ENCODE results near the gene PLEKHA1.
A peak's percentile ranks its signal among the peaks of the same experiment; 100 is the strongest.

PLEKHA1 gene

GRCh38 chr10:122427280-122427679, 52.8 kb downstream of the PLEKHA1 start:
- Histone ChIP-seq H3K36me3 (ENCODE audit: control insufficient read depth, insufficient read depth, low read length, severe bottlenecking) (peaks cover 25% of the 10 kb centered on the region), H3K9me3 (ENCODE audit: control insufficient read depth, low read length) (no peaks in the 10 kb centered on the region), H3K9ac (ENCODE audit: low read length) (no peak overlapping the region), H3K4me1 (ENCODE audit: control insufficient read depth, insufficient read depth, low read length) (peaks cover 3% of the 10 kb centered on the region), H3K27me3 (replicated peaks; ENCODE audit: control insufficient read depth, insufficient read depth, low read length) (no peaks in the 10 kb centered on the region), H3K4me3 (ENCODE audit: low read length) (no peak overlapping the region)
- no peak for DNase-seq (ENCODE audit: low read depth)

GRCh38 chr10:122435212-122435827, 60.8 kb downstream of the PLEKHA1 start:
- Histone ChIP-seq H3K9ac (ENCODE audit: low read length) (no peak overlapping the region), H3K4me3 (ENCODE audit: low read length) (no peak overlapping the region), H3K9me3 (ENCODE audit: control insufficient read depth, low read length) (no peaks in the 10 kb centered on the region), H3K36me3 (ENCODE audit: control insufficient read depth, insufficient read depth, low read length, severe bottlenecking) (no peaks in the 10 kb centered on the region), H3K27me3 (replicated peaks; ENCODE audit: control insufficient read depth, insufficient read depth, low read length) (no peaks in the 10 kb centered on the region), H3K4me1 (ENCODE audit: control insufficient read depth, insufficient read depth, low read length) (no peaks in the 10 kb centered on the region)
- peak; percentile 90 for DNase-seq (ENCODE audit: low read depth)

GRCh38 chr10:122441961-122442360, 67.5 kb downstream of the PLEKHA1 start:
- Histone ChIP-seq H3K27me3 (replicated peaks; ENCODE audit: control insufficient read depth, insufficient read depth, low read length) (no peaks in the 10 kb centered on the region), H3K4me1 (ENCODE audit: control insufficient read depth, insufficient read depth, low read length) (no peaks in the 10 kb centered on the region), H3K9me3 (ENCODE audit: control insufficient read depth, low read length) (no peaks in the 10 kb centered on the region), H3K9ac (ENCODE audit: low read length) (no peak overlapping the region), H3K36me3 (ENCODE audit: control insufficient read depth, insufficient read depth, low read length, severe bottlenecking) (no peaks in the 10 kb centered on the region), H3K4me3 (ENCODE audit: low read length) (no peak overlapping the region)
- DNase-seq (ENCODE audit: low read depth) = peak; percentile 30

GRCh38 chr10:122445469-122445868, 71.0 kb downstream of the PLEKHA1 start:
- no peaks in the 10 kb centered on the region for H3K4me1 ChIP-seq (ENCODE audit: control insufficient read depth, insufficient read depth, low read length)
- H3K27me3 ChIP-seq (replicated peaks; ENCODE audit: control insufficient read depth, insufficient read depth, low read length) = no peaks in the 10 kb centered on the region
- no peaks in the 10 kb centered on the region for H3K36me3 ChIP-seq (ENCODE audit: control insufficient read depth, insufficient read depth, low read length, severe bottlenecking)
- no peak overlapping the region for H3K4me3 ChIP-seq (ENCODE audit: low read length)
- peak; percentile 39 for DNase-seq (ENCODE audit: low read depth)
- no peak overlapping the region for H3K9ac ChIP-seq (ENCODE audit: low read length)
- H3K9me3 ChIP-seq (ENCODE audit: control insufficient read depth, low read length) = no peaks in the 10 kb centered on the region

- Histone ChIP-seq H3K36me3 (ENCODE audit: control insufficient read depth, insufficient read depth, low read length, severe bottlenecking) (no peaks in the 10 kb centered on the region), H3K4me3 (ENCODE audit: low read length) (no peak overlapping the region), H3K4me1 (ENCODE audit: control insufficient read depth, insufficient read depth, low read length) (no peaks in the 10 kb centered on the region), H3K9me3 (ENCODE audit: control insufficient read depth, low read length) (no peaks in the 10 kb centered on the region), H3K27me3 (replicated peaks; ENCODE audit: control insufficient read depth, insufficient read depth, low read length) (no peaks in the 10 kb centered on the region), H3K9ac (ENCODE audit: low read length) (no peak overlapping the region)
- DNase-seq (ENCODE audit: low read depth) = no peak
These were observed 71.4 kb downstream of the PLEKHA1 start for GRCh38 chr10:122445904-122446303.

GRCh38 chr10:122446668-122447423, 72.3 kb downstream of the PLEKHA1 start:
- no peaks in the 10 kb centered on the region for H3K36me3 ChIP-seq (ENCODE audit: control insufficient read depth, insufficient read depth, low read length, severe bottlenecking)
- no peaks in the 10 kb centered on the region for H3K4me1 ChIP-seq (ENCODE audit: control insufficient read depth, insufficient read depth, low read length)
- no peaks in the 10 kb centered on the region for H3K27me3 ChIP-seq (replicated peaks; ENCODE audit: control insufficient read depth, insufficient read depth, low read length)
- H3K9me3 ChIP-seq (ENCODE audit: control insufficient read depth, low read length) = no peaks in the 10 kb centered on the region
- H3K9ac ChIP-seq (ENCODE audit: low read length) = no peak overlapping the region
- DNase-seq (ENCODE audit: low read depth) = peak; percentile 70
- no peak overlapping the region for H3K4me3 ChIP-seq (ENCODE audit: low read length)

GRCh38 chr10:122448600-122448999, 74.1 kb downstream of the PLEKHA1 start:
- DNase-seq (ENCODE audit: low read depth) = no peak
- no peaks in the 10 kb centered on the region for H3K27me3 ChIP-seq (replicated peaks; ENCODE audit: control insufficient read depth, insufficient read depth, low read length)
- no peaks in the 10 kb centered on the region for H3K36me3 ChIP-seq (ENCODE audit: control insufficient read depth, insufficient read depth, low read length, severe bottlenecking)
- no peak overlapping the region for H3K4me3 ChIP-seq (ENCODE audit: low read length)
- H3K9me3 ChIP-seq (ENCODE audit: control insufficient read depth, low read length) = no peaks in the 10 kb centered on the region
- no peak overlapping the region for H3K9ac ChIP-seq (ENCODE audit: low read length)
- no peaks in the 10 kb centered on the region for H3K4me1 ChIP-seq (ENCODE audit: control insufficient read depth, insufficient read depth, low read length)

GRCh38 chr10:122449153-122449552, 74.6 kb downstream of the PLEKHA1 start:
- H3K4me1 ChIP-seq (ENCODE audit: control insufficient read depth, insufficient read depth, low read length) = no peaks in the 10 kb centered on the region
- DNase-seq (ENCODE audit: low read depth) = no peak
- H3K27me3 ChIP-seq (replicated peaks; ENCODE audit: control insufficient read depth, insufficient read depth, low read length) = no peaks in the 10 kb centered on the region
- no peak overlapping the region for H3K4me3 ChIP-seq (ENCODE audit: low read length)
- no peaks in the 10 kb centered on the region for H3K9me3 ChIP-seq (ENCODE audit: control insufficient read depth, low read length)
- no peak overlapping the region for H3K9ac ChIP-seq (ENCODE audit: low read length)
- H3K36me3 ChIP-seq (ENCODE audit: control insufficient read depth, insufficient read depth, low read length, severe bottlenecking) = no peaks in the 10 kb centered on the region

- H3K4me3 ChIP-seq (ENCODE audit: low read length) = no peak overlapping the region
- DNase-seq (ENCODE audit: low read depth) = no peak
These were observed 76.0 kb downstream of the PLEKHA1 start for GRCh38 chr10:122450353-122450990.

GRCh38 chr10:122454071-122454470, 79.6 kb downstream of the PLEKHA1 start:
- Histone ChIP-seq H3K4me1 (ENCODE audit: control insufficient read depth, insufficient read depth, low read length) (no peaks in the 10 kb centered on the region), H3K9ac (ENCODE audit: low read length) (no peak overlapping the region), H3K36me3 (ENCODE audit: control insufficient read depth, insufficient read depth, low read length, severe bottlenecking) (no peaks in the 10 kb centered on the region), H3K4me3 (ENCODE audit: low read length) (no peak overlapping the region), H3K9me3 (ENCODE audit: control insufficient read depth, low read length) (no peaks in the 10 kb centered on the region), H3K27me3 (replicated peaks; ENCODE audit: control insufficient read depth, insufficient read depth, low read length) (no peaks in the 10 kb centered on the region)
- peak; percentile 44 for DNase-seq (ENCODE audit: low read depth)

More at GRCh38 chr10:122450353-122450990, 76.0 kb downstream of the PLEKHA1 start:
- Histone ChIP-seq H3K27me3 (replicated peaks; ENCODE audit: control insufficient read depth, insufficient read depth, low read length) (no peaks in the 10 kb centered on the region), H3K36me3 (ENCODE audit: control insufficient read depth, insufficient read depth, low read length, severe bottlenecking) (no peaks in the 10 kb centered on the region), H3K4me1 (ENCODE audit: control insufficient read depth, insufficient read depth, low read length) (no peaks in the 10 kb centered on the region), H3K9ac (ENCODE audit: low read length) (no peak overlapping the region), H3K9me3 (ENCODE audit: control insufficient read depth, low read length) (no peaks in the 10 kb centered on the region)

- H3K9ac ChIP-seq (ENCODE audit: low read length) = no peak within 1 kb of the TSS
- no peaks in the 10 kb centered on the region for H3K27me3 ChIP-seq (replicated peaks; ENCODE audit: control insufficient read depth, insufficient read depth, low read length)
- no peak for DNase-seq (ENCODE audit: low read depth)
- H3K4me1 ChIP-seq (ENCODE audit: control insufficient read depth, insufficient read depth, low read length) = no peaks in the 10 kb centered on the region
- no peaks in the 10 kb centered on the region for H3K9me3 ChIP-seq (ENCODE audit: control insufficient read depth, low read length)
- no peak within 1 kb of the TSS for H3K4me3 ChIP-seq (ENCODE audit: low read length)
- H3K36me3 ChIP-seq (ENCODE audit: control insufficient read depth, insufficient read depth, low read length, severe bottlenecking) = no peaks in the 10 kb centered on the region
These were observed 80.1 kb downstream of the PLEKHA1 start, which contains the start of gene ARMS2 for GRCh38 chr10:122454603-122455080. ARMS2 (plus strand) TSS chr10:122454653; CDS start chr10:122454728, 75 bp downstream.
